Neural cell (in vitro differentiated cells): ENCODE results near the gene CLIP4. TPM values are rescaled to one million over a fixed set of nuclear protein-coding genes. Genes with fewer than 3 reads are reported as not detected.

Experiments
- H2AFZ ChIP-seq: fragments of 200-600, 300-800 bp; sonication (generic), shearing (Covaris generic); 2 replicates; pipeline ENCODE4 v1.6.0; 2014; ENCODE audit warnings: low read depth, mild to moderate bottlenecking, antibody characterized with exemption, low read length, moderate library complexity
- H3F3A ChIP-seq: fragments of 200-600 bp; shearing (Covaris generic); 2 replicates; pipeline ENCODE4 v1.6.1; 2016; ENCODE audit warnings: mild to moderate bottlenecking, moderate library complexity, mixed read lengths, antibody characterized with exemption, low read length; ENCODE audit not compliant: insufficient read depth, poor library complexity, severe bottlenecking
- H3K27ac ChIP-seq: fragments of 200-600, 300-800 bp; sonication (generic), shearing (Covaris generic); 2 replicates; pipeline ENCODE4 v1.5.1; 2014; ENCODE audit warnings: mild to moderate bottlenecking, low read length, moderate library complexity
- H3K27me3 ChIP-seq: fragments of 300-800, 200-600 bp; sonication (generic), shearing (Covaris generic); 2 replicates; pipeline ENCODE4 v1.6.0; 2014; ENCODE audit warnings: mild to moderate bottlenecking, low read depth, low read length, moderate library complexity; ENCODE audit not compliant: insufficient read depth
- H3K36me3 ChIP-seq: fragments of 300-800, 200-600 bp; sonication (generic), shearing (Covaris generic); 2 replicates; pipeline ENCODE4 v1.5.1; 2014; ENCODE audit warnings: mild to moderate bottlenecking, antibody characterized with exemption, low read length, moderate library complexity; ENCODE audit not compliant: insufficient read depth
- H3K4me2 ChIP-seq: fragments of 300-800, 200-600 bp; sonication (generic), shearing (Covaris generic); 2 replicates; pipeline ENCODE4 v1.6.0; 2014; ENCODE audit warnings: mild to moderate bottlenecking, low read length
- H3K4me3 ChIP-seq: fragments of 300-800, 200-600 bp; sonication (generic), shearing (Covaris generic); 2 replicates; pipeline ENCODE4 v1.5.1; 2014; ENCODE audit warnings: mild to moderate bottlenecking, low read length, moderate library complexity
- H3K79me2 ChIP-seq: fragments of 200-600 bp; shearing (Covaris generic); replicated peaks from 2 replicates; pipeline ENCODE4 v1.6.0; 2014; ENCODE audit warnings: mild to moderate bottlenecking, low read length, moderate library complexity; ENCODE audit not compliant: insufficient read depth
- H3K9ac ChIP-seq: fragments of 300-800, 200-600 bp; sonication (generic), shearing (Covaris generic); 2 replicates; pipeline ENCODE4 v1.6.1; 2016; ENCODE audit warnings: mild to moderate bottlenecking, low read length, mixed read lengths
- H3K9me2 ChIP-seq: fragments of 200-600 bp; shearing (Covaris generic); 2 replicates; pipeline ENCODE4 v1.6.1; 2016; ENCODE audit warnings: mild to moderate bottlenecking, low read length, mixed read lengths; ENCODE audit not compliant: insufficient read depth
- H3K9me3 ChIP-seq: fragments of 200-600, 300-800 bp; sonication (generic), shearing (Covaris generic); 2 replicates; pipeline ENCODE4 v1.6.1; 2016; ENCODE audit warnings: mild to moderate bottlenecking, mixed run types, low read length, moderate library complexity, mixed read lengths
- H4K20me1 ChIP-seq: fragments of 200-600 bp; shearing (Covaris generic); 2 replicates; pipeline ENCODE4 v1.6.1; 2016; ENCODE audit warnings: mild to moderate bottlenecking, mixed run types; ENCODE audit not compliant: insufficient read depth
- CTCF ChIP-seq: fragments of 450-650 bp; IDR thresholded peaks from 2 replicates; pipeline ENCODE4 v1.5.1; 2014; ENCODE audit warnings: antibody characterized with exemption, mild to moderate bottlenecking, moderate library complexity; ENCODE audit not compliant: poor library complexity, severe bottlenecking
- EP300 ChIP-seq: fragments of 450-650 bp; conservative IDR thresholded peaks from 2 replicates; pipeline ENCODE4 v1.6.1; 2014; ENCODE audit warnings: antibody characterized with exemption, mild to moderate bottlenecking, moderate library complexity; ENCODE audit not compliant: poor library complexity, severe bottlenecking
- EZH2 ChIP-seq: fragments of 200-600, 300-800 bp; shearing (Covaris generic), sonication (generic); IDR thresholded peaks from 2 replicates; pipeline ENCODE4 v1.6.1; 2014; ENCODE audit warnings: antibody characterized with exemption, low read length, borderline replicate concordance, mild to moderate bottlenecking; ENCODE audit not compliant: insufficient read depth, poor library complexity, severe bottlenecking
- MXI1 ChIP-seq: fragments of 450-650 bp; conservative IDR thresholded peaks from 2 replicates; pipeline ENCODE4 v1.6.1; 2014; ENCODE audit warnings: antibody characterized with exemption, mild to moderate bottlenecking; ENCODE audit not compliant: poor library complexity, severe bottlenecking
- POLR2AphosphoS5 ChIP-seq: IDR thresholded peaks from 2 replicates; pipeline ENCODE4 v1.6.1; 2012
- RAD21 ChIP-seq: fragments of 450-650 bp; conservative IDR thresholded peaks from 2 replicates; pipeline ENCODE4 v1.6.1; 2014; ENCODE audit warnings: antibody characterized with exemption, mild to moderate bottlenecking, moderate library complexity
- REST ChIP-seq: IDR thresholded peaks from 2 replicates; pipeline ENCODE4 v1.6.1; 2012; ENCODE audit warnings: borderline replicate concordance
- SMC3 ChIP-seq: fragments of 450-650 bp; conservative IDR thresholded peaks from 2 replicates; pipeline ENCODE4 v1.6.1; 2014; ENCODE audit warnings: antibody characterized with exemption, mild to moderate bottlenecking, moderate library complexity; ENCODE audit not compliant: poor library complexity
- TAF1 ChIP-seq: IDR thresholded peaks from 2 replicates; pipeline ENCODE4 v1.6.1; 2012; ENCODE audit warnings: low read depth
- polyA plus RNA-seq: library from polyadenylated mRNA; depleted of rRNA; stranded (reverse); fragments of >200 nt; gene quantifications from 2 replicates; pipeline ENCODE4 v1.2.3, GENCODE V29; 2014

The CLIP4 gene
- polyA plus RNA-seq, 1 donor from 2014 or later, result 10.2 TPM

GRCh38 chr2:29139152-29139551 is 23.9 kb downstream of the CLIP4 start:
- Histone ChIP-seq H3K9me3 (no peaks in the 10 kb centered on the region), H3K4me2 (no peak overlapping the region), H3K27ac (no peak overlapping the region), H3K9me2 (no peaks in the 10 kb centered on the region), H3F3A (no peaks in the 10 kb centered on the region), H4K20me1 (no peaks in the 10 kb centered on the region), H3K36me3 (no peaks in the 10 kb centered on the region), H3K27me3 (no peaks in the 10 kb centered on the region), H3K79me2 (no peaks in the 10 kb centered on the region), H3K4me3 (no peak overlapping the region), H2AFZ (no peak overlapping the region), H3K9ac (no peak overlapping the region)
- TF ChIP-seq EP300 (no peak), SMC3 (no peak), EZH2 (no peak), MXI1 (no peak), REST (no peak), RAD21 (no peak), CTCF (no peak), TAF1 (no peak), POLR2AphosphoS5 (no peak)

- Histone ChIP-seq H3K4me2 (no peak overlapping the region), H4K20me1 (no peaks in the 10 kb centered on the region), H3K36me3 (no peaks in the 10 kb centered on the region), H3K9me2 (no peaks in the 10 kb centered on the region), H3K27ac (no peak overlapping the region), H3K4me3 (no peak overlapping the region), H3K79me2 (no peaks in the 10 kb centered on the region), H3K27me3 (no peaks in the 10 kb centered on the region), H3K9ac (no peak overlapping the region), H3K9me3 (no peaks in the 10 kb centered on the region), H3F3A (no peaks in the 10 kb centered on the region), H2AFZ (no peak overlapping the region)
- TF ChIP-seq RAD21 (no peak), MXI1 (no peak), POLR2AphosphoS5 (no peak), CTCF (no peak), EZH2 (no peak), REST (no peak), EP300 (no peak), TAF1 (no peak), SMC3 (no peak)
Observed at GRCh38 chr2:29139731-29140130, 24.5 kb downstream of the CLIP4 start.
